GM12891 (cell line): ENCODE results near the gene ANKRD34A.

Source experiments
- POLR2A ChIP-seq: IDR thresholded peaks from 2 replicates; pipeline ENCODE4 v1.6.1; 2011; ENCODE audit warnings: low read depth, low read length, control low read depth
- POLR2AphosphoS5 ChIP-seq: IDR thresholded peaks from 2 replicates; pipeline ENCODE4 v1.6.1; 2011; ENCODE audit warnings: low read depth, low read length, control low read depth
- SPI1 ChIP-seq: IDR thresholded peaks from 2 replicates; pipeline ENCODE4 v1.6.1; 2011; ENCODE audit warnings: low read depth, low read length, control low read depth
- TAF1 ChIP-seq: IDR thresholded peaks from 2 replicates; pipeline ENCODE4 v1.6.1; 2011; ENCODE audit warnings: low read depth, low read length, control low read depth

- TF ChIP-seq POLR2AphosphoS5 (no peak), POLR2A (no peak), SPI1 (no peak), TAF1 (no peak)
These were observed 16.2 kb upstream of the ANKRD34A start for GRCh38 chr1:145980457-145980994.
